Activated CD8-positive, alpha-beta memory T cell treated with anti-CD3 and anti-CD28 coated beads, Interleukin-2, amount 10 ng/mL, durations not matched to agents 7 days and 5 days (primary cell): Measurements from ENCODE around the gene MYL12A. TPM values are rescaled to one million over a fixed set of nuclear protein-coding genes. Genes with fewer than 3 reads are reported as not detected.
"Not testable (repeated sequence)": the region's sequence is repeated elsewhere in the genome, so short reads cannot be mapped to it uniquely, and the experiment has no call there.

Experiments used
- ATAC-seq: fragments of 150-1000 bp; cut with Tn5 transposase; one replicate; pipeline ENCODE4 v1.10.0; 2021; ENCODE audit warnings: moderate library complexity
- CTCF ChIA-PET: fragments of 350-600 bp; sonication (Branson Sonifier 250); formaldehyde crosslinking; loops from one replicate; lab custom pipeline; 2021; ENCODE audit warnings: antibody characterized with exemption; lab: Charles Lee
- DNase-seq: peaks from one replicate; pipeline ENCODE4 v3.0.0-alpha.2; 2020
- H3K27ac Mint-ChIP-seq: one replicate; pipeline ENCODE4 v1.8.0; 2021; ENCODE audit warnings: mild to moderate bottlenecking, mixed read lengths
- H3K27me3 Mint-ChIP-seq: one replicate; pipeline ENCODE4 v1.8.0; 2021; ENCODE audit warnings: mixed read lengths
- H3K36me3 Mint-ChIP-seq: one replicate; pipeline ENCODE4 v1.8.0; 2021; ENCODE audit warnings: mild to moderate bottlenecking, mixed read lengths
- H3K4me1 Mint-ChIP-seq: one replicate; pipeline ENCODE4 v1.8.0; 2021; ENCODE audit warnings: mixed read lengths
- H3K4me3 Mint-ChIP-seq: one replicate; pipeline ENCODE4 v1.8.0; 2021; ENCODE audit warnings: mild to moderate bottlenecking, moderate library complexity, mixed read lengths
- H3K9me3 Mint-ChIP-seq: one replicate; pipeline ENCODE4 v1.8.0; 2022; ENCODE audit warnings: low read depth, mixed read lengths
- total RNA-seq, 2 experiments: library from RNA; stranded (reverse); gene quantifications; one replicate each; pipeline ENCODE4 v1.2.3, GENCODE V29; 2021

Gene MYL12A
- total RNA-seq, 2 experiments from 2014 or later, result 722 to 787 TPM

GRCh38 chr18:3264362-3264761 is 16.8 kb downstream of the MYL12A start:
- H3K4me3 Mint-ChIP-seq, result peak overlapping the region; percentile 94
- CTCF ChIA-PET, result interaction anchor here (1.0 to 4.5 kb wide), 7 partner anchors 16 to 330 kb away, joined by 3 to 14 read pairs (median 5); partner anchors contain the start of gene MYL12A
- H3K4me1 Mint-ChIP-seq, result peaks cover 65% of the 10 kb centered on the region
- peak overlapping the region; percentile 5 for H3K27ac Mint-ChIP-seq
- no peaks in the 10 kb centered on the region for H3K27me3 Mint-ChIP-seq
- no peaks in the 10 kb centered on the region for H3K9me3 Mint-ChIP-seq
- peaks cover 32% of the 10 kb centered on the region for H3K36me3 Mint-ChIP-seq
- DNase-seq (no peak), ATAC-seq (no peak)

GRCh38 chr18:3265564-3266033 is 18.0 kb downstream of the MYL12A start:
- peaks cover 34% of the 10 kb centered on the region for H3K36me3 Mint-ChIP-seq

GRCh38 chr18:3266062-3266608 is 18.5 kb downstream of the MYL12A start:
- Mint-ChIP-seq H3K36me3 (peaks cover 33% of the 10 kb centered on the region), H3K27ac (no peak overlapping the region), H3K4me1 (peaks cover 63% of the 10 kb centered on the region), H3K9me3 (no peaks in the 10 kb centered on the region), H3K27me3 (no peaks in the 10 kb centered on the region), H3K4me3 (no peak overlapping the region)
- DNase-seq (no peak), ATAC-seq (no peak)
- CTCF ChIA-PET, result interaction anchor here (0.9 to 4.5 kb wide), 3 partner anchors 13 to 395 kb away, joined by 3 to 14 read pairs (median 4); partner anchors contain the start of gene MYL12A

More at GRCh38 chr18:3265564-3266033, 18.0 kb downstream of the MYL12A start:
- H3K27ac Mint-ChIP-seq, result peak overlapping the region; percentile 35
- peaks cover 63% of the 10 kb centered on the region for H3K4me1 Mint-ChIP-seq
- ATAC-seq, result no peak
- no peak for DNase-seq
- CTCF ChIA-PET, result interaction anchor here (1.1 to 4.5 kb wide), 3 partner anchors 17 to 320 kb away, joined by 3 to 14 read pairs (median 7); partner anchors contain the start of gene MYL12A
- no peaks in the 10 kb centered on the region for H3K27me3 Mint-ChIP-seq
- no peak overlapping the region for H3K4me3 Mint-ChIP-seq
- no peaks in the 10 kb centered on the region for H3K9me3 Mint-ChIP-seq

- CTCF ChIA-PET, result no interaction called here
- Mint-ChIP-seq H3K36me3 (peaks cover 36% of the 10 kb centered on the region), H3K27me3 (no peaks in the 10 kb centered on the region), H3K27ac (no peak overlapping the region), H3K4me3 (no peak overlapping the region), H3K4me1 (peaks cover 72% of the 10 kb centered on the region), H3K9me3 (no peaks in the 10 kb centered on the region)
- DNase-seq, result no peak
- ATAC-seq, result no peak
Measured at GRCh38 chr18:3268306-3268705, 20.7 kb downstream of the MYL12A start.

GRCh38 chr18:3269241-3269913 is 21.8 kb downstream of the MYL12A start:
- CTCF ChIA-PET, result interaction anchor here (1.4 kb wide), 1 partner anchor 396 kb away, joined by 5 read pairs; no protein-coding TSS in a partner anchor
- H3K4me1 Mint-ChIP-seq, result peaks cover 64% of the 10 kb centered on the region
- H3K4me3 Mint-ChIP-seq, result no peak overlapping the region
- H3K27me3 Mint-ChIP-seq, result no peaks in the 10 kb centered on the region
- no peaks in the 10 kb centered on the region for H3K9me3 Mint-ChIP-seq
- DNase-seq (no peak), ATAC-seq (no peak)
- H3K27ac Mint-ChIP-seq, result no peak overlapping the region
- H3K36me3 Mint-ChIP-seq, result peaks cover 42% of the 10 kb centered on the region

GRCh38 chr18:3269914-3270299 is 22.3 kb downstream of the MYL12A start:
- H3K4me1 Mint-ChIP-seq, result peaks cover 59% of the 10 kb centered on the region
- peak overlapping the region; percentile 54 for H3K27ac Mint-ChIP-seq

GRCh38 chr18:3273042-3273441 is 25.4 kb downstream of the MYL12A start:
- CTCF ChIA-PET, result interaction anchor here (2.5 kb wide), 1 partner anchor 393 kb away, joined by 9 read pairs; no protein-coding TSS in a partner anchor
- H3K4me3 Mint-ChIP-seq, result no peak overlapping the region
- H3K27ac Mint-ChIP-seq, result no peak overlapping the region
- no peaks in the 10 kb centered on the region for H3K9me3 Mint-ChIP-seq
- peaks cover 37% of the 10 kb centered on the region for H3K4me1 Mint-ChIP-seq
- peaks cover 54% of the 10 kb centered on the region for H3K36me3 Mint-ChIP-seq
- ATAC-seq (no peak), DNase-seq (no peak)
- H3K27me3 Mint-ChIP-seq, result no peaks in the 10 kb centered on the region

More at GRCh38 chr18:3269914-3270299, 22.3 kb downstream of the MYL12A start:
- DNase-seq (no peak), ATAC-seq (no peak)
- Mint-ChIP-seq H3K9me3 (no peaks in the 10 kb centered on the region), H3K27me3 (no peaks in the 10 kb centered on the region), H3K4me3 (no peak overlapping the region), H3K36me3 (peaks cover 43% of the 10 kb centered on the region)
- CTCF ChIA-PET, result interaction anchor here (1.4 kb wide), 1 partner anchor 396 kb away, joined by 5 read pairs; no protein-coding TSS in a partner anchor

- H3K36me3 Mint-ChIP-seq, result peaks cover 45% of the 10 kb centered on the region
- ATAC-seq, H3K9me3 Mint-ChIP-seq, H3K4me1 Mint-ChIP-seq, H3K27ac Mint-ChIP-seq, DNase-seq, H3K4me3 Mint-ChIP-seq, H3K27me3 Mint-ChIP-seq: not testable (repeated sequence)
- CTCF ChIA-PET, result interaction anchor here (0.5 to 1.0 kb wide), 2 partner anchors 262 to 324 kb away, joined by 4 to 5 read pairs; no protein-coding TSS in a partner anchor
Measured at GRCh38 chr18:3277643-3278213, 30.1 kb downstream of the MYL12A start.

GRCh38 chr18:3279201-3280185 is 31.9 kb downstream of the MYL12A start:
- DNase-seq (no peak), ATAC-seq (no peak)
- Mint-ChIP-seq H3K4me1 (peaks cover 4% of the 10 kb centered on the region), H3K9me3 (no peaks in the 10 kb centered on the region), H3K27me3 (peaks cover 2% of the 10 kb centered on the region), H3K4me3 (no peak overlapping the region), H3K27ac (no peak overlapping the region), H3K36me3 (peaks cover 32% of the 10 kb centered on the region)
- CTCF ChIA-PET, result interaction anchor here (0.6 to 1.8 kb wide), 5 partner anchors 13 to 386 kb away, joined by 4 to 11 read pairs (median 4); no protein-coding TSS in a partner anchor

- Mint-ChIP-seq H3K27ac (no peak overlapping the region), H3K36me3 (peaks cover 18% of the 10 kb centered on the region), H3K4me1 (no peaks in the 10 kb centered on the region), H3K27me3 (peaks cover 2% of the 10 kb centered on the region), H3K9me3 (no peaks in the 10 kb centered on the region), H3K4me3 (no peak overlapping the region)
- ATAC-seq, result peak; percentile 87
- CTCF ChIA-PET, result interaction anchor here (0.6 to 3.4 kb wide), 17 partner anchors 16 to 695 kb away, joined by 3 to 37 read pairs (median 4); no protein-coding TSS in a partner anchor
- DNase-seq, result no peak
Measured at GRCh38 chr18:3281456-3282400, 34.1 kb downstream of the MYL12A start.

GRCh38 chr18:3283253-3283863 is 35.8 kb downstream of the MYL12A start:
- H3K27me3 Mint-ChIP-seq, result peaks cover 2% of the 10 kb centered on the region
- no peak overlapping the region for H3K4me3 Mint-ChIP-seq
- no peak for DNase-seq
- H3K27ac Mint-ChIP-seq, result no peak overlapping the region
- CTCF ChIA-PET, result interaction anchor here (0.8 to 3.4 kb wide), 8 partner anchors 14 to 383 kb away, joined by 3 to 37 read pairs (median 6); no protein-coding TSS in a partner anchor
- no peak for ATAC-seq
- H3K9me3 Mint-ChIP-seq, result no peaks in the 10 kb centered on the region
- H3K36me3 Mint-ChIP-seq, result peaks cover 6% of the 10 kb centered on the region
- no peaks in the 10 kb centered on the region for H3K4me1 Mint-ChIP-seq
